Endothelial cell of umbilical vein (primary cell): Measurements from ENCODE around the gene FUT2. TPM values are rescaled to one million over a fixed set of nuclear protein-coding genes. Genes with fewer than 3 reads are reported as not detected.
A peak's percentile ranks its signal among the peaks of the same experiment; 100 is the strongest.

ENCODE experiments used
- BruUV-seq: library from RNA; stranded (reverse); fragments of 400-500 nt; replicated peaks from 2 replicates; lab custom pipeline; 2021; lab: Mats Ljungman, UMichigan
- CTCF ChIA-PET: fragments of 300-600, 350-600 bp; sonication (Branson Sonifier 250); formaldehyde crosslinking; loops from one replicate; lab custom pipeline; 2021; ENCODE audit warnings: antibody characterized with exemption, inconsistent platforms; lab: Charles Lee
- POLR2A ChIA-PET: fragments of 300-600, 350-600 bp; sonication (Branson Sonifier 250); formaldehyde crosslinking; loops from one replicate; lab custom pipeline; 2021; ENCODE audit warnings: antibody characterized with exemption, inconsistent platforms; lab: Charles Lee
- DNase-seq: peaks from one replicate; pipeline ENCODE4 v3.0.0-alpha.2; 2011; ENCODE audit warnings: low read depth, low spot score
- FAIRE-seq: peaks from 2 replicates; lab custom pipeline; 2011; peaks lifted over from hg19 to GRCh38; lab: Jason Lieb, UNC
- H2AFZ ChIP-seq: 2 replicates; pipeline ENCODE4 v1.6.0; 2012; ENCODE audit warnings: low read depth, low read length, control low read depth, inconsistent platforms
- H3K27ac ChIP-seq: 2 replicates; pipeline ENCODE4 v1.5.1; 2011; ENCODE audit warnings: low read depth, mild to moderate bottlenecking, control low read depth, low read length, moderate library complexity; ENCODE audit not compliant: insufficient read depth
- H3K27me3 ChIP-seq, 2 experiments: 2 replicates each; pipeline versions ENCODE4 v1.6.0 to v1.6.1; 2011; ENCODE audit warnings: low read length in 2 of 2, mixed read lengths in 1 of 2; ENCODE audit not compliant: control insufficient read depth in 2 of 2, insufficient read depth in 2 of 2
- H3K36me3 ChIP-seq, 2 experiments: 2 replicates in 1 of 2; 3 replicates in 1 of 2; pipeline ENCODE4 v1.5.1; 2011; ENCODE audit warnings: low read length in 2 of 2, mild to moderate bottlenecking in 1 of 2, moderate library complexity in 1 of 2; ENCODE audit not compliant: control insufficient read depth in 2 of 2, insufficient read depth in 2 of 2; ENCODE audit errors: extremely low read depth in 1 of 2
- H3K4me1 ChIP-seq: 3 replicates; pipeline ENCODE4 v1.5.1; 2011; ENCODE audit warnings: mild to moderate bottlenecking, low read length; ENCODE audit not compliant: control insufficient read depth, insufficient read depth; ENCODE audit errors: extremely low read depth
- H3K4me2 ChIP-seq: 2 replicates; pipeline ENCODE4 v1.6.1; 2011; ENCODE audit warnings: low read length, control low read depth, mixed read lengths; ENCODE audit not compliant: insufficient read depth
- H3K4me3 ChIP-seq, 3 experiments: fragments of 200-600 bp in 1 of 3; sonication (generic), shearing (Covaris generic) in 1 of 3; replicated peaks in 1 of 3; 2 replicates each; pipeline ENCODE4 v1.5.1; 2011 to 2016; ENCODE audit warnings: control low read depth in 3 of 3, low read length in 3 of 3, mild to moderate bottlenecking in 2 of 3, inconsistent platforms in 1 of 3, low read depth in 1 of 3, moderate library complexity in 1 of 3; ENCODE audit not compliant: insufficient read depth in 1 of 3
- H3K79me2 ChIP-seq: 2 replicates; pipeline ENCODE4 v1.6.0; 2012; ENCODE audit warnings: low read length, inconsistent platforms; ENCODE audit not compliant: control insufficient read depth, insufficient read depth
- H3K9ac ChIP-seq: replicated peaks from 2 replicates; pipeline ENCODE3; 2011; ENCODE audit warnings: low read length, control low read depth; ENCODE audit not compliant: insufficient read depth; ENCODE audit errors: extremely low read depth
- H3K9me1 ChIP-seq: replicated peaks from 3 replicates; pipeline ENCODE4 v1.6.0; 2011; ENCODE audit warnings: mild to moderate bottlenecking, low read length; ENCODE audit not compliant: control insufficient read depth, insufficient read depth; ENCODE audit errors: extremely low read depth
- H3K9me3 ChIP-seq: replicated peaks from 2 replicates; pipeline ENCODE4 v1.5.1; 2012; ENCODE audit warnings: low read length, inconsistent platforms; ENCODE audit not compliant: control insufficient read depth, insufficient read depth
- H4K20me1 ChIP-seq: replicated peaks from 2 replicates; pipeline ENCODE3; 2011; ENCODE audit warnings: mild to moderate bottlenecking, low read length; ENCODE audit not compliant: control insufficient read depth, insufficient read depth; ENCODE audit errors: extremely low read depth
- FOS ChIP-seq: IDR thresholded peaks from 2 replicates; pipeline ENCODE4 v1.6.1; 2011; ENCODE audit warnings: mild to moderate bottlenecking, low read length, moderate library complexity, borderline replicate concordance; ENCODE audit not compliant: insufficient read depth
- GATA2 ChIP-seq: IDR thresholded peaks from 2 replicates; pipeline ENCODE4 v1.7.0; 2011; ENCODE audit warnings: low read depth, mild to moderate bottlenecking, moderate library complexity, mixed read lengths, low read length; ENCODE audit not compliant: insufficient read length, insufficient read depth
- JUN ChIP-seq: IDR thresholded peaks from 2 replicates; pipeline ENCODE4 v1.6.1; 2011; ENCODE audit warnings: borderline replicate concordance, low read depth; ENCODE audit not compliant: insufficient read length, insufficient read depth
- dilution Hi-C: fragments of 300-500 bp; cut with MboI; formaldehyde crosslinking; loops from one replicate; pipeline ENCODE4 v1.15.0; 2019; ENCODE audit warnings: low sequenced_read_pairs; ENCODE audit not compliant: extremely low pct_ligation_motif_present
- intact Hi-C: fragments of 100-400 bp; cut with micrococcal nuclease; formaldehyde crosslinking; loops from one replicate; pipeline ENCODE4 v1.10.0; 2022
- polyA plus RNA-seq, 4 experiments: library from polyadenylated mRNA; depleted of rRNA in 3 of 4; stranded (reverse) in 3 of 4; unstranded in 1 of 4; fragments of >200 nt; gene quantifications; 2 replicates each; pipeline versions ENCODE4 v1.2.1 to v1.2.3, GENCODE V29; 2011 to 2012; ENCODE audit warnings: missing spikeins in 1 of 4
- total RNA-seq: library from RNA; stranded (reverse); gene quantifications from 2 replicates; pipeline ENCODE4 v1.2.3, GENCODE V29; 2021
- TF ChIP-seq, protein P1 (sequence below), 2 donors: IDR thresholded peaks; 1 replicate in 1 of 2; 2 replicates in 1 of 2; pipeline ENCODE4 v1.5.1; 2011; ENCODE audit warnings: low read length in 2 of 2, mild to moderate bottlenecking in 2 of 2, moderate library complexity in 2 of 2, control low read depth in 1 of 2, inconsistent platforms in 1 of 2, low read depth in 1 of 2; ENCODE audit not compliant: insufficient read depth in 1 of 2; ENCODE audit errors: extremely low read depth in 1 of 2

The FUT2 gene
- total and polyA plus RNA-seq, 2 donors (not counting 3 experiments of a cell fraction or from before 2014, with no cell fraction given), result not detected

DNA sequence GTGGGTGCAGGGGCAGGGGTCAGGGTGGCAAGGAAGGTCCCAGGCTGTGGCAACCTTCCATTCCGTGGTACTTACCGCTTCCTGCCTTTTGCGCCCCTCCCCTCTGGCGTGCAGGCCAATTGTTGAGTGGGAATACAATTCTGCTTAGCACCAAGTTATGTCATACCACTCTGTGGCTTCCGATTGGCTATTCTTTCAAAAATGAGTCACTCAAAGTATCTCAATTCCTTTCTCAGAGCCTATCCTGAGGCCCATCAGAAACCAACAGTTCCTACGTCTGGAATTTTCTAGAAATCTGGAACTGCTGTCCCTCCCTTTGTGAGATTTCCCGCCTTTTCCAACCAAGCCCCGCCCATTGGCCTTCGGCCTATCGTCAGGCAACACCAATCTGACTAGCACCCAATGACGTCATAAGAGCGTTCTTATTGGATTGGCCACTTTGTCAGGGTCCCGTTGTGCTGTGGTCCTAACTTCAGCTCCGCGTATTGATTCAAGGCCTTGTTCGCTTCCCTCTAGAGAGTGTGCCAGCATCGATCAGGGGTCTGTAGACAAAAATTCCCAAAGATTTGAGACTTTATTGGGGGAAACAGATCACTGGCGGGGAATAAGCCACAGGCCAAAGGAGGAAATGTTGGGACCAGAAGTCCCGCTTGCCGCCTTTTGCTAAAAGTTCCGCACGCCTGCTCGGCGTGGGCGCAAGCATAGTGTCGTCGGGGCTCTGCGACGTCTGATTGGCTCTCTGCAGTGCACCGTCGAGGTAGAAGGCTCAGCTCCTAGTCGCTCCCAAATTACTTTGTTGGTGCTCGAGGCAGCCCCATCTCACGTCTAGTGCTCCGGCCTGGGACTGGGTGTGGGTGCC, 34.7 kb upstream of the FUT2 start:
- Histone ChIP-seq H3K79me2 (no peaks in the 10 kb centered on the region), H3K4me2 (no peak overlapping the region), H3K9me3 (no peaks in the 10 kb centered on the region), H3K27me3 (peaks cover 0 to 2% of the 10 kb centered on the region in 2 experiments), H3K27ac (peak overlapping the region; percentile 19), H3K9me1 (no peaks in the 10 kb centered on the region), H3K36me3 (no peaks in the 10 kb centered on the region), H3K9ac (no peak overlapping the region), H3K4me1 (peaks cover 2% of the 10 kb centered on the region), H3K4me3 (no peak overlapping the region), H4K20me1 (no peaks in the 10 kb centered on the region), H2AFZ (no peak overlapping the region)
- POLR2A ChIA-PET, result no interaction called here
- no TSS peak for BruUV-seq
- CTCF ChIA-PET, result no interaction called here
- peak; percentile 58 for TF ChIP-seq JUN
- peak; percentile 60 for TF ChIP-seq FOS
- TF ChIP-seq, protein P1, sequence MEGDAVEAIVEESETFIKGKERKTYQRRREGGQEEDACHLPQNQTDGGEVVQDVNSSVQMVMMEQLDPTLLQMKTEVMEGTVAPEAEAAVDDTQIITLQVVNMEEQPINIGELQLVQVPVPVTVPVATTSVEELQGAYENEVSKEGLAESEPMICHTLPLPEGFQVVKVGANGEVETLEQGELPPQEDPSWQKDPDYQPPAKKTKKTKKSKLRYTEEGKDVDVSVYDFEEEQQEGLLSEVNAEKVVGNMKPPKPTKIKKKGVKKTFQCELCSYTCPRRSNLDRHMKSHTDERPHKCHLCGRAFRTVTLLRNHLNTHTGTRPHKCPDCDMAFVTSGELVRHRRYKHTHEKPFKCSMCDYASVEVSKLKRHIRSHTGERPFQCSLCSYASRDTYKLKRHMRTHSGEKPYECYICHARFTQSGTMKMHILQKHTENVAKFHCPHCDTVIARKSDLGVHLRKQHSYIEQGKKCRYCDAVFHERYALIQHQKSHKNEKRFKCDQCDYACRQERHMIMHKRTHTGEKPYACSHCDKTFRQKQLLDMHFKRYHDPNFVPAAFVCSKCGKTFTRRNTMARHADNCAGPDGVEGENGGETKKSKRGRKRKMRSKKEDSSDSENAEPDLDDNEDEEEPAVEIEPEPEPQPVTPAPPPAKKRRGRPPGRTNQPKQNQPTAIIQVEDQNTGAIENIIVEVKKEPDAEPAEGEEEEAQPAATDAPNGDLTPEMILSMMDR (IDR thresholded peaks at IDR 0.05; ENCODE audit: extremely low read depth in 1 of 2, insufficient read depth in 1 of 2, low read depth in 1 of 2, low read length in 2 of 2), result no peak
- TF ChIP-seq GATA2, result no peak
- intact Hi-C loops (no loop called here), dilution Hi-C loops (no loop called here)
- DNase-seq (peak; percentile 96), FAIRE-seq (peak; percentile 98)
